GM10248 (cell line): ENCODE measurements around the gene KCTD1.

Experiments used
- CTCF ChIA-PET: fragments of 300-600 bp; sonication (Branson Sonifier 250); formaldehyde crosslinking; extraction: SDS; loops from one replicate; lab custom pipeline; 2021; ENCODE audit warnings: antibody characterized with exemption; lab: Yijun Ruan, JAX
- POLR2A ChIA-PET: fragments of 350-650 bp; sonication (Branson Sonifier 250); formaldehyde crosslinking; extraction: SDS; loops from one replicate; lab custom pipeline; 2020; ENCODE audit warnings: antibody characterized with exemption; lab: Yijun Ruan, JAX
- DNase-seq: peaks from one replicate; pipeline ENCODE4 v3.0.0; 2012; ENCODE audit errors: extremely low spot score
- CTCF ChIP-seq: IDR thresholded peaks from 2 replicates; pipeline ENCODE4 v1.5.1; 2012; ENCODE audit warnings: mild to moderate bottlenecking, low read depth; ENCODE audit errors: extremely low read depth, missing control alignments, control extremely low read depth

KCTD1 gene

GRCh38 chr18:26515643-26516487, 32.5 kb downstream of the KCTD1 start:
- DNase-seq, result no peak
- no peak for TF ChIP-seq CTCF
- POLR2A ChIA-PET, result no interaction called here
- CTCF ChIA-PET, result interaction anchor here (1.1 to 3.5 kb wide), 3 partner anchors 10 to 111 kb away, joined by 3 to 10 read pairs (median 7); no protein-coding TSS in a partner anchor

DNA sequence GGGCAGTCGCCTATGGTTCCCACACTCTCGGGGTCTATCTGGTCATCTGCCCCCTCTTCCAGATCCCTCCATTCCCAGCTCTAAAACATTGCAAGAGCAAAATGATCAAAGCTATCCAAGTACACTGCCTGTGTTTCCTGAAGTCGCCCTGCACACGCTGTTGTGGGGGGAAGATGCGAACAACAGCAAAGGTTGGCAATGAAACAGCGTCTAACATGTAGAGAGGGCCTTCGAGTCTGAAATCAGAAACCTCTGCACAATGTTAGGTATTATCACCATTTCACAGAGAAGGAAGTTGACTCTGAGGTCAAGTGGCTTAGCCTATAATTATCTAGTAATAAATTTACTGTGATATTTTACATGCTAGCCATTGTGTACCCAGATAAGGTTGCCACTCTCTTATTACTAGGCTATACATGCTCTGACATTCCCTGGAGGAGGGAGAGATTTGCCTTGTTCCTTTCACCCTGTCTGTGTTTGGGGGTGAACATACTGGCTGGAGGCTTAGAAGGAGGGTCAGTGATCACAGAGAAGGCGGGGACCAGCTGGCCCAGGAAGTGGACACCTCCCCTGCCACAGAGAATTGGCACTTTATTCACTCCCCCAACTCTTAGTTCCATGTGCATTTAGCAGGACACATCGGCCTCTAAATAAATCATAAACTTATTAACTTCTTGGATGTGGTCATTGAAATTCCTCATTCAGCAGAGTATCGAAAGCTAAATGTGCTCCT, 36.8 kb downstream of the KCTD1 start:
- ChIA-PET CTCF (interaction anchor here (1.2 kb wide), 2 partner anchors 9 to 11 kb away, joined by 3 read pairs; no protein-coding TSS in a partner anchor), POLR2A (no interaction called here)
- no peak for DNase-seq
- no peak for TF ChIP-seq CTCF

- DNase-seq, result no peak
- TF ChIP-seq CTCF, result no peak
- ChIA-PET POLR2A (no interaction called here), CTCF (interaction anchor here (1.2 to 1.4 kb wide), 2 partner anchors 12 to 14 kb away, joined by 3 read pairs; no protein-coding TSS in a partner anchor)
These were observed 38.0 kb downstream of the KCTD1 start for GRCh38 chr18:26510337-26510736.

DNA sequence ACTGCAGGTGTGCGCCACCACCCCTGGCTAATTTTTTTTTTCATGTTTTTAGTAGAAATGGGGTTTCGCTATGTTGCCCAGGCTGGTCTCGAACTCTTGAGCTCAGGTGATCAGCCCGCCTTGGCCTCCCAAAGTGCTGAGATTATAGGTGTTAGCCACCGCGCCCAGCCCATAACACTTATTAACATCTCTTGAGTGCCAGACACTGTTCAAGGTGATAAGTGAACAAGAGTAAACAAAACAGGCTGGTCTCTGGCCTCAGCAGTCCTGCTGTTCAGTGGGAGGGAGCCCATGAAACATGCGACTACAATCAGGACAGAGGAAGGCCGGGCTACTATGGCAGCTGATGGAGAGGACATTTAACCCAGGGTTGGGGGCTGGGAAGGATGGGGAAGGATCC, 42.3 kb downstream of the KCTD1 start:
- DNase-seq, result no peak
- no peak for TF ChIP-seq CTCF
- ChIA-PET CTCF (interaction anchor here (1.1 to 3.0 kb wide), 5 partner anchors 9 to 170 kb away, joined by 3 to 10 read pairs (median 5); no protein-coding TSS in a partner anchor), POLR2A (no interaction called here)

DNA sequence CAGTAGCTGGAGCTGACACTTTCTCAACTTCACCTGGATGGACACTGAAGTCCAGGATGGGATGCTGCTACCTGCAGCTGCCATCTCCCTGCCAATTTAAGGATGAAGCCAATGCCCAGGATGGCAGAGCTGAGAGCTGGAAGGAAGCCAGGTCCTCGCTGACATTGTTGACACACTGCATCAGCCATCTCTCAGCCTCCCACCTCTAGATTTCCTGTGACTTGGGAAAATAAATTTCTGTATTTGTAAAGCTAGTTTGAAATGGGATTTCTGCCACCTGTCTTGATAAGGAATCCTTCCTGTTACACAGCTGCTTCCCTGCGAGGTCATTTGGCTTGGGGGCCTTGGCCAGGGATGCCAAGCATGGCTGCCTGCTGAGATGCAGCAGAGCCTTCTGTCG, 43.5 kb downstream of the KCTD1 start:
- no peak for TF ChIP-seq CTCF

GRCh38 chr18:26503382-26503781, 45.0 kb downstream of the KCTD1 start:
- TF ChIP-seq CTCF, result no peak
- no peak for DNase-seq
- ChIA-PET POLR2A (no interaction called here), CTCF (interaction anchor here (1.0 to 1.8 kb wide), 2 partner anchors 18 to 118 kb away, joined by 3 to 6 read pairs; no protein-coding TSS in a partner anchor)

More for the DNA sequence above, 43.5 kb downstream of the KCTD1 start:
- ChIA-PET POLR2A (no interaction called here), CTCF (interaction anchor here (1.3 to 3.0 kb wide), 7 partner anchors 10 to 169 kb away, joined by 3 to 10 read pairs (median 5); partner anchors contain the start of gene KCTD1)
- no peak for DNase-seq
